Erythroblast (primary cell): ENCODE measurements around the gene MAN2B1.
"Not testable (repeated sequence)": the region's sequence is repeated elsewhere in the genome, so short reads cannot be mapped to it uniquely, and the experiment has no call there.

Experiments used
- GATA1 ChIP-seq: IDR thresholded peaks from 2 replicates; pipeline ENCODE4 v1.6.1; 2011; ENCODE audit warnings: low read depth, mild to moderate bottlenecking, control low read depth, low read length, moderate library complexity
- POLR2A ChIP-seq: IDR thresholded peaks from 2 replicates; pipeline ENCODE4 v1.6.1; 2011; ENCODE audit warnings: mild to moderate bottlenecking, low read length

DNA sequence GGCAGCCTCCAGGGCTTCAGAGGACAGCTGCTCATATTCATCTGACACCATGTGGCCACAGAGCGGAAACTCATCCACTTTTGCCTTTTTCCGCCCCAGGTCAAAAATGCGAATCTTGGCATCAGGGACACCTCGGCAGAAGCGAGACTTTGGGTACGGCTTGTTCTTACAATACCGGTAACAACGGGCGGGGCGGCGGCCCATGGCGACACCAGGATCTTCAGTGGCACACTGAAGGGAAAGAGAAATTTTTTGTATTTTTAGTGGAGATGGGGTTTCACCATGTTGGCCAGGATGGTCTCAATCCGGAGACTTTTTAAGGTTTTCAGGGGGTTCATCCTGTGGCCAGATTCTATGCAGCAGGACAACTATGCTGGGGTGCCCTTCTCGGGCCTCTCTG, 22.8 kb downstream of the MAN2B1 start:
- not testable (repeated sequence) for TF ChIP-seq POLR2A, GATA1
